GM19438 (cell line): ENCODE data around the gene ZMYND15.
"Not testable (repeated sequence)": the region's sequence is repeated elsewhere in the genome, so short reads cannot be mapped to it uniquely, and the experiment has no call there.

ENCODE experiments used
- ATAC-seq: cut with Tn5 transposase; IDR thresholded peaks from one replicate; pipeline ENCODE4 v1.9.1; 2021; ENCODE audit warnings: low read depth; ENCODE audit not compliant: unreplicated experiment

The ZMYND15 gene, protein sequence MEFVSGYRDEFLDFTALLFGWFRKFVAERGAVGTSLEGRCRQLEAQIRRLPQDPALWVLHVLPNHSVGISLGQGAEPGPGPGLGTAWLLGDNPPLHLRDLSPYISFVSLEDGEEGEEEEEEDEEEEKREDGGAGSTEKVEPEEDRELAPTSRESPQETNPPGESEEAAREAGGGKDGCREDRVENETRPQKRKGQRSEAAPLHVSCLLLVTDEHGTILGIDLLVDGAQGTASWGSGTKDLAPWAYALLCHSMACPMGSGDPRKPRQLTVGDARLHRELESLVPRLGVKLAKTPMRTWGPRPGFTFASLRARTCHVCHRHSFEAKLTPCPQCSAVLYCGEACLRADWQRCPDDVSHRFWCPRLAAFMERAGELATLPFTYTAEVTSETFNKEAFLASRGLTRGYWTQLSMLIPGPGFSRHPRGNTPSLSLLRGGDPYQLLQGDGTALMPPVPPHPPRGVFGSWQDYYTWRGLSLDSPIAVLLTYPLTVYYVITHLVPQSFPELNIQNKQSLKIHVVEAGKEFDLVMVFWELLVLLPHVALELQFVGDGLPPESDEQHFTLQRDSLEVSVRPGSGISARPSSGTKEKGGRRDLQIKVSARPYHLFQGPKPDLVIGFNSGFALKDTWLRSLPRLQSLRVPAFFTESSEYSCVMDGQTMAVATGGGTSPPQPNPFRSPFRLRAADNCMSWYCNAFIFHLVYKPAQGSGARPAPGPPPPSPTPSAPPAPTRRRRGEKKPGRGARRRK

DNA sequence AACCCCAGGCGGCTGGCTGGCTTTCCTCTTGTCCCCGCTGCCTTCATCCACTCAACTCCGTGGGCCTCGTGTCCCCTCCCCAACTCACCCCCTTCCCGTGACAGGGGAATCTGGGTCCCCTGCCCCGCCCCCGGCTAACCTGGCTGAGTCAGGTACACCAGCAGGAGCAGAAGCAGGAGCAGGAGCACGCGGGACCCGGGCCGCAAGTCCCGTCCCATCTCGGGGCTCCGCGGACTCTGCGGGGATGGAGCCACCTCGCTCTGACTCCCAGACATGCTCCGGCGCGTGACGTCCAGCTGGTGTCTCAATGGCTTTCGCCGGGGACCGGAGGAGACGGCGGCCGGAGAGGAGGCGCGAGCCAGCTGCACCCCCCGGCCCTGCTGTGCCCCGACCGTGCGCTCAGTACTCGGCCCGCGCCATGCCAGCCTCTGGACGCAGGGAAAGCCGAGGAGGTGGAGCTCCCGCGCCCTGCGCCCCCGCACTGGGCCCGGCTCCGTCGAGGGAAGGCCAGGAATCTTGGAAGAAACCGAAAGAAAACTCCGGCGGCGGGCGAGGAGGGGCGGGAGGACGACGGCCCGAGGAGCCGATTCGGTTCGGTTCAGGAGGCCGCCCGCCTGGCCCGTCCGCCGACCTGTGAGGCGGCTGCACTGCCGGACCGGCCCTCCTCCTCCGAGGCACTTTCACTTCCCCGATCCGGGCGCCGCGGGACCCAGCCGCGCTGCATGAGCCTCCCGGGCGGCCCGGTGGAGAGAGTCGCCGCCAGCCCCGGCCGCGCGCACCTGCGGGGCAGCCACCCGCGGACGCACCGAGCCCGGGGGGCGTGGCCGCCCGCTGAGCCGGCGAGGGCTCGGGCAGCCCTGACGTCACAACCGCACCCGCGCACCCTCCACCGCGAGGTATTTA, at the start of gene ZMYND15, which contains the start of gene CXCL16:
ZMYND15 (plus strand) TSS at position 712 of the 903 bp plus-strand sequence. CDS start 716 bp downstream, outside the sequence.
CXCL16 (minus strand) TSS at position 807 of the 903 bp plus-strand sequence; CDS start at position 218, 589 bp downstream.
- ATAC-seq, result peak; percentile 60

DNA sequence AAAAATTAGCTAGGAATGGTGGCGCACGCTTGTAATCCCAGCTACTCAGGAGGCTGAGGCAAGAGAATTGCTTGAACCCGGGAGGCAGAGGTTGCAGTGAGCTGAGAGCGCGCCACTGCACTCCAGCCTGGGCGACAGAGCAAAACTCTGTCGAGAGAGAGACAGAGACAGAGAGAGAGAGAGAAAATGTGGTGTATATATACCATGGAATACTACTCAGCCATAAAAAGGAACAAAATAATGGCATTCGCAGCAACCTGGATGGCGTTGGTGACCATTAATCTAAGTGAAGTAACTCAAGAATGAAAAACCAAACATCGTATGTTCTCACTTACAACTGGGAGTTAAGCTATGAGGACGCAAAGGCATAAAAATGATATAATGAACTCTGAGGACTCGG, 49.8 kb upstream of the ZMYND15 start:
- not testable (repeated sequence) for ATAC-seq

DNA sequence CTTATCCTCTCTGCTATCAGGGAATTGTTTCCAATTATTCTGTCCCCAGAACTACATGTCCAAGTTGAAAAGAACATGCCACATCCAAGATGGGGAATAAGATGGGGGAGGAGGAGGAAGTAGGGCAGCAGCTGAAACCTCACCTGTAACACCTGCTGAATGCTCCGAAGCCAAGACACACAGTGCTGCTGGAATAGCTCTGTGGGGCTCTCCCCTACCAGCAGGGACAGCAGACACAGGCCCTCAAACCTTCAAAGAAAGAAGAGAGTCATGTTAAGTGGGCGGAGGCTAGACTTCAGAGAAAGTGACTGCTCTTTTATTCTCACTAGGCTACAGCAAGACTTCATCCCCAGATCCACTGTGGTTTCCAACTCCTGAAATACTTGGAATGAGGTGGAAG, 48.9 kb upstream of the ZMYND15 start:
- ATAC-seq, result no peak

DNA sequence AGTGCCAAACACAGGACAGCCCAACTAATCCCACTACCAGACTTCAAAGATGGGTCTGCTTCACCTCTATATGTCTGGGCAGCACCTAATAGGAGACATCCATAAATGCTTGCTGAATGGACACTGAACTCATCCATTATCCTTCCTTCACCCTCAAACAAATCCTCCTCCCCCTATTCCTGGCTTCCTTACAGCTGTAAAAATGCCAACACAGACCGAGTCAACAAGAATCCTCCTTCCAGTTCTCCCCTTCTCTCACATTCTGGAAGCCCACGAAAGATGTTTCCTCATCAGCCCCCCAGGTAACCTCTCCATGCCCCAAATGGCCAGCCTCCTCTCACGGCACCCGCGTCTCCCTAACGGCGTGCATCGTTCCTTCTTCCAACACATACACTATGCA, 47.9 kb upstream of the ZMYND15 start:
- ATAC-seq, result no peak

DNA sequence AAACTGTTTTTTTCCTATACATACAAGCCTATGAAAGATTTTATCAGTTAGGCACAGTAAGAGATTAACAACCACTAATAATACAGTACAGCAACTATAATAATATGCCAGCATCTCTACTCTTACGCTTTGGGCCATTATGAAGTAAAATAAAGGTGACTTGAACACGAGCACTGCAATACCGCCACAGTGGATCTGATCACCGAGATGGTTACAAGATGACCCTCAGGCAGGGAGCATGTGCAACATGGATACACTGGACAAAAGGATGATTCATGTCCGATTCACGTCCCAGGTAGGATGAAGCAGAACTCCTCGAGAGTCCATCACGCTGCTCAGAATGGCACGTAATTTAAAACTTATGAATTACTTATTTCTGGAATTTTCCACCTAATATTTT, 46.2 kb upstream of the ZMYND15 start:
- ATAC-seq, result no peak

DNA sequence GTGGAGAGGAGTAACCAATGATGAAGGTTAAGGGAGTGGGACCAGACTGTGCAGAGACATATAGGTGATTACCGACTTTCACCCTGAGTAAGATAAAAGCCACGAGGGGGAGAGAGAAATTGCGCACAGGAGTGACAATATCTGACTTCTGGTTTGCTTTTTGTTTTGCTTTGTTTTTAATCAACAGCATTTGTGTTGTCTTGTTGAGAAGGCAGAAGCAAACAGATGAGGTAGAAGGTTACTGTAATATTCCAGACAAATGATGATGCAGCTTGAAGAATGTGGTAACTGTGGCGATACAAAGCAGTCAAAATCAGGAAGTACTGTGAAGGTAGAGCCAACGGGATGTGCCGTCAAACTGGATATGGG, 43.2 kb upstream of the ZMYND15 start:
- no peak for ATAC-seq

DNA sequence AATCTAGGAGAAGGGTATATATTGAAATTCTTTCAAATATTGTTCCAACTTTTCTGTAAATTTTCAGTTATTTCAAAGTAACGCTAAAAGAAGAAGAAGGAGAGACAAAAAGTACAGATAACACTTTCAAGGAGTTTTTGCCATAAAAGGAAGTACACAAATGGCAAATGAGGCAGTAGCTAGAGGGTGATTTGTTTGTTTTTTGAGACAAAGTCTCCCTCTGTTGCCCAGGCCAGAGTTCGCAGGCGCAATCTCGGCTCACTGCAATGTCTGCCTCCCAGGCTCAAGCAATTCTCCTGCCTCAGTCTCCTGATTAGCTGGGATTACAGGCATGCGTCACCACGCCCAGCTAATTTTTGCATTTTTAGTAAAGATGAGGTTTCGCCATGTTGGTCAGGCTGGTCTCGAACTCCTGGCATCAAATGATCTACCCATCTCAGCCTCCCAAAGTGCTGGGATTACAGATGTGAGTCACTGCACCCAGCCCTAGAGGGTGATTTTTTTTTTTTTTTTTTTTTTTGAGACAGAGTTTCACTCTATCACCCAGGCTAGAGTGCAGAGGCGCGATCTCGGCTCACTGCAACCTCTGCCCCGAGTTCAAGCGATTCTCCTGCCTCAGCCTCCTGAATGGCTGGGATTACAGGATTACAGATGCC, 40.1 kb upstream of the ZMYND15 start:
- ATAC-seq, result not testable (repeated sequence)

DNA sequence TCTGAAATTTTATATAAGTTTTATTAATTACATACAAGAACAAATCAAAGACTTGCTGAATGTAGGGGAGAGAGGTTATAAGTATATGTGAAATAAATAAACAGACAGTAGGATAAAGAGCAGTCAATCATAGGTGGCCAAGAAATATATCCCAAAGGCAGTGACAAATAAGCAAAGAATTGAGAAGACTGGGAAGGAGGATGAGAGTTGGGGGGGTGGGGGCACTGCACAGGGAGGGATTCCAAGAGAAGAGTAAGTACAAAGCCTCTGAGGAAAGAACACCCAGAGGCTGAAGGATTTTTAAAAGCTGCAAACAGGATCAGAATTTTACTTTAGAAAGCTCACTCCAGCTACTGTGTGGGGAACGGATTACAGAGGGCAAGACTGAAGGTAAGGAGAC, 38.5 kb upstream of the ZMYND15 start:
- no peak for ATAC-seq

DNA sequence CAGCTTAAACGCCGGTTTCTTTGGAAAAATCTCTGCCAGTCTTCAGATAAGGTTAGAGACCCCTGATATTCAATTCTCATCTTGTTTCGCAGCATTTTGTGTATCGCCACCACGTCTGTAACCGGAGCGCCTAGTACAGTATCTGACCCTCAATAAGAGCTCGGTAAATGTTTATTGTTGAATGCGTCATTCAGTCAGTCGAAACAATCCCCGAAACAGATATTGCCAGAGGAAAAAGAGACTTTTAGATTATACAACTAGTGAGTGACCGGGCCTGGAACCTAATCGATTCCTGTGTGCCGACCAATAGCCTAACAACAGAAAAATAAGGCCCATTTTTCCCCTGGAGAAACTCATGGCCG, 36.3 kb upstream of the ZMYND15 start:
- no peak for ATAC-seq

DNA sequence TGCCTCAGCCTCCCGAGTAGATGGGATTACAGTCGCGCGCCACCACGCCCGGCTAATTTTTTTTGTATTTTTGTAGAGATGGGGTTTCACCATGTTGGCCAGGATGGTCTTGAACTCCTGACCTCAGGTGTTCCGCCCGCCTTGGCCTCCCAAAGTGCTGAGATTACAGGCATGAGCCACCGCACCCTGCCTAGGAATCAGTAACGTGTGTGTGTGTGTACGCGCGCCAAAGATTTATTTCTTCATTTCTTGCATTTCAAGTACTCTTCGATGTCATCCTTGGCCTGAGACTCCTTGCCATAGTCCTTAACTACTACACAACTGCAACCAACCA, 35.1 kb upstream of the ZMYND15 start:
- not testable (repeated sequence) for ATAC-seq

DNA sequence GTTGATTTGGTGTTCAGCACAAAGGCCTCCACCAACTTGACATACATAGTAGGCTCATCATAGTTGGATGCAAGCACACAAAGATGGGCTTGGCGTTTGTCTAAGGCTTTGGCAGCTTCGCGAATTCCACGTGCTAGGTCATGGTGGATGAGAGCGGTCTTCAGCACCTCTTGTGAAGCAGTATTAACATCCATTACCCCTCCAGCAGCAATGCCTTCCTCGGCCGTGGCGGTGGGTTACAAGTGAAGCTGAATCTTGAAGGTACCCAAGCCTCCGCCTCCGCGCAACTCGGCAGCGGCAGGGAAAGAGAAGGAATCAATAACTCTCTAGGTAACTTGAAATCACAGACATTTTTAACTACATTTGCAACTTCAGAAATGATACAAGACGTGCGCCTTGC, 34.6 kb upstream of the ZMYND15 start:
- ATAC-seq, result no peak

DNA sequence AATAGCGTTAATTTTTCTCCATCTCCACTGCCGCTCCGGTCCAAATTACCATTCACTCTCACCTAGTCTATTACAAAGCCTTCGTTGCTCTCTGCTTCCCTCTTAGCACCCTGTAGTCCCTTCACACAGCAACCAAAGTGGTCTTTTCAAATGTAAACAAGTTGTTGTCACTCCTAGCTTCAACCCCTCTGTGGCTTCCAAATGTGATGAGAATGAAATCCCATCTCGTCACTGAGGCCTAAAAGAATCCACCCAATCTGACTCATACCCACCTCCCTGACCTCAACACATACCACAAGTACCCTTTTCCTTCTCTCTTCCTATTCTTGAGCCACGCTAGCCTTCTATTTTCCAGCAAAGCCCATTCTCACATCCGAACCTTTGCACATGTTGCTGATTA, 33.5 kb upstream of the ZMYND15 start:
- ATAC-seq, result no peak

DNA sequence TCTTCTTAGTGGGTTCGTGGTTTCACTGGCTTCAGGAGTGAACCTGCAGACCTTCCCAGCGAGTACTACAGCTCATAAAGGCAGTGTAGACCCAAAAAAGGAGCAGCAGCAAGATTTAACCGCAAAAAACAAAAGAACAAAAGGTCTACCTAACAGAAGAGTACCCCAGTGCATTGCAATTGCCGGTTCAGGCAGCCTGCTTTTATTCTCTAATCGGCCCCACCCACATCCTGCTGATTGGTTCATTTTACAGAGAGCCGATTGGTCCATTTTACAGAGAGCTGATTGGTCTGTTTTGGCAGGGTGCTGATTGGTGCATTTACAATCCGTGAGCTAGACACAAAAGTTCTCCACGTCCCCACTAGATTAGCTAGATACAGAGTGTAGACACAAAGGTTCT, 31.2 kb upstream of the ZMYND15 start:
- no peak for ATAC-seq

DNA sequence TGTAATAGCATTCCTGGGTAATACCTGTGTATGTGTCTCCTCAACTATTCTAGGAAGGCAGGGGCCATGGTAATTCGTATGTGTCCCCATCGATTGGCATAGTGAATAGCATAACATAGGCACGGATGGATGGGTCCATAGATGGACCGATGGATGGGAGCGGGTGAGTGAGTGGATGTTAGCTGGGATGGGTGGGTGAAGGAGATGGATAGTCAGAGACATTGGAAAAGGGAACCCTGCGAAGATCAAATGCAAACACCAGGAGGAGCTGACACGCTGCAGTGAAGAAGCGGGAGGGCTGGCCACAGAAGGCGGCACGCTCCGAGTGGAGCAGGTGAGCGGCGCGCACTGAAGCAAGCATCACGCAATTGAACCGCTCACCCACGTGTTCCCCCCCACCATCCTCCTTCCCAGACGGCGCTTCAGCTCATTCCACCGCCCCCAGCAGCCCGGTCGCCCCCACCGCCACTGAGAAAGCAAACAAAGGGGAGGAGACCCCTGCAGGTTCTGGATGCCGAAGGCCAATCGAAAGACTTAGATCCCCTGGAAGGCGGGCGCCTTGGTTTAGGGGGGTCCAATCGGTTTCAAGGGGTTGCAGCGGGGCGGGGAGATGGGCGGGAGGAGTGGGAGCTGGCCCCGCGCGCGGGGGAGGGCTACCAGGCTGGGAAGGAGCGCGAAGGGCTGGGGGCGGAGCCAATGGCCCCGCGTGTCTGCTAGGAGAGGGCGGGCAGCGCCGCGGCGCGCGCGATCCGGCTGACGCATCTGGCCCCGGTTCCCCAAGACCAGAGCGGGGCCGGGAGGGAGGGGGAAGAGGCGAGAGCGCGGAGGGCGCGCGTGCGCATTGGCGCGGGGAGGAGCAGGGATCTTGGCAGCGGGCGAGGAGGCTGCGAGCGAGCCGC, 29.6 kb upstream of the ZMYND15 start, which contains the start of gene ARRB2:
ARRB2 (plus strand) TSS at position 839 of the 899 bp plus-strand sequence. CDS start 90 bp downstream, outside the sequence.
- ATAC-seq, result peak; percentile 63

DNA sequence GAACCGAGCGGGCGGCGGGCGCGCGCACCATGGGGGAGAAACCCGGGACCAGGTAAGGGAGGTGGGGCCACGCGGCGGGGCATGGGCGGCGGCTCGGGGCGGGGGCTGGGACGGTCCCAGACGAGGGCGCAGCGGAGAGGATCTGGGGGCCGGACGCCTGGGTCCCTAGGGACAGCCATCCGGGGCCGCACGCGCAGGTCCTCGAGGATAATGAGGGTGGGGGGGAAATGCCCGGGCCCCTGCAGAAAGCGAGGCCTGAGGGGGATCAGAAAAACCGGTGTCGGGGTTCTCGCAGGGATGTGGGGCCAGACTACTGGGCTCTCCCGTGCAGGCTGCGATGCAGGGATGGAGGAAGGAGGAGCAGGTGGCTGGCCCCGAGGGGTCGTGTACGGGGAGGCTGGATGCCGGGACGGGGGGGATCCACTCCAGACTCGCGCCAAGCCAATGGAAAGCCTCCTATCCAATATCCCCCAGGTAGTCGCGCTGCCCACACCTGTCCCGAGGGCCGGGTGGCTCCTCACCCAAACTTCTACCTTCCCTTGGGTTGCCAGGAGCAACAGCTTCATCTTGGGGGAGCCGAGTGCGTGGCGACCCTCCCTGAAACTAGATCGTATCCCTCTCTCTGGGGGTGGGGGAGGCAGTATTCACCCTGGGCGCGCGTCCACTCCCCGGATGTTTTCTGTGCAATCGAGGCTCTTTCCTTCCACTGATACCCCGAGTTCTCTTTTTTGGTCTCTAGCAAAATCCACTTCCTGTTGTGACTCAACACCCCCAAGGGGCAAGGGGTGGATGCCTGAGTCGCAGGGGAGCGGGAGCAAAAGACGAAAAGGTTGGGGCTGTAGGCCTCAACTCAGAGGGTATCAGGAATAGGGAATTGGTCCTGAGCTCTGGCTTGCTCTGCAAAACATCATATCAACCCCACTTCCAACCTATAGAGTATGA, 28.7 kb upstream of the ZMYND15 start:
- no peak for ATAC-seq

DNA sequence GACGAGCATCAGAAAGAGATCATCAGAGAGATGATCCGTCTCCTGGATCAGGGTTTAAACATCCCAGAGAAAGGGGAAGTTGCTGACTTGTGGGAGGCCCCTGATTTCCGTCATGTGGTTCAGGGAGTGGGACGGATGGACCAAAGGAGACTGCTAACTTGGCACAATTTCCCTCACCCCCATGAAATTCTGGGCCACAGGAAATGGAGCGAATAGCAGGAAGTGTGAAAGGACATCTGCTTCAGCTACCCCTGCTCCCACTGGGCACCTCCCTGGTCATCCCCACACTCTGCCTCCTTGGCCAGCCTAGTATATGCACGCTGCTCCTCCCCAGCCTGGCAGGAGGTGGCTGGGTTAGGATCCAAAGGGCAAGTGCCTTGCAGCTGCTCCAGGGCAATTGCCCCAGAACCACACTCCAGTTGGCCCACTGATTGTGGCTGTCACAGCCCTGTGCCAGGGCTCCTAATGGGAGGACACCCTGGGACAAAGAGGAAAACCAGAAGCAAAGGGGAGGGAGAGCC, 27.9 kb upstream of the ZMYND15 start:
- no peak for ATAC-seq

DNA sequence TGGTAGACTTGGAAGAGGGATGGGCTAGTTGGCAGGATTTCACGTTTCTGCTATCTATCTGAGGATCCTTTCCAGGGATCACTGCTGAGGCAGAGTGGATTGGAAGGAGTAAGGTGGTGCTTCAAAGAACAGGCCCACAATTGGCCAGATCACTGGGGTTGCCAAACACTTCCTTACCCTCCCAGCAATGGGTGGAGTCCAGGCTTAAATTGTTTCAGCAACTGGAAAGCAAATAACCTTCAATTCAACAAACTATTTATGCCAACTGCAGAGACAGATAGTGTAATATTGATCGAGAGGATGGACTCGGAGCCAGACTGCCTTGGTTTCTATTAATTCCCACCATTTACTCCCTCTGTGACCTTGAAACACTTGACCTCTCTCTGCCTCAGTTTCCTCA, 27.1 kb upstream of the ZMYND15 start:
- ATAC-seq, result no peak
